Measurements from ENCODE around the gene CEND1. TPM values are rescaled to one million over a fixed set of nuclear protein-coding genes. Genes with fewer than 3 reads are reported as not detected.
"Not testable (repeated sequence)": the region's sequence is repeated elsewhere in the genome, so short reads cannot be mapped to it uniquely, and the experiment has no call there.

CEND1 gene
- total RNA-seq, 1 experiment from 2014 or later: not detected

DNA sequence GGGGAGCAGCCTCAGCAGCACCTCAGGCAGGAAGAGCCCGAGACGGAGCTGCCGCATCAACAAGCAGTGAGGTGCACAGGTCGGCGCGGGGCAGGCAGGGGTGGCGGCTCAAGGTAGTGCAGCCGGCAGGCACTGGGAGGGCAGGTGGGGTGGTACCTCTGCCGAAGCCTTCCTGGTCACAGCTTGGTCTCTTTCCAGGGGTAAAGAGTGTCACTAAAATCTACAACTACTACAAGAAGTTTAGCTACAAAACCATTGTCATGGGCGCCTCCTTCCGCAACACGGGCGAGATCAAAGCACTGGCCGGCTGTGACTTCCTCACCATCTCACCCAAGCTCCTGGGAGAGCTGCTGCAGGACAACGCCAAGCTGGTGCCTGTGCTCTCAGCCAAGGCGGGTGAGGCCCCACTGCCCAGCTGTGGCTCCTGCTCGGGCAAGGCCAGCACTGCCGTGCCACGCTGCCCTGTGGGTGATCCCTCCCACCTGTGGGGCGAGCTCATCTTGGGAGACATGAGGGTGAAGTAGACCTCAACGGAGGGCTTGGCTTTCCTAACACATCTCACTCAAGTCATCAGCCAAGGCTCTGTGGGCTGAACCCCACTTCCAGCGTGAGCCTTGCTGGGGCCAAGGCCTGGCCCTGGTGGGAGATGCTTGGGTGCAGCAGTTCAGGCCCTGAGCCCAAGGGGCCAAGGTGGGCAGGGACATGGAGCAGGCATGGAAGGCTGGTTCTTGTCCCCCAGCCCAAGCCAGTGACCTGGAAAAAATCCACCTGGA is 26.2 kb downstream of the CEND1 start:
- DNase-seq (ENCODE audit: low spot score): no peak

DNA sequence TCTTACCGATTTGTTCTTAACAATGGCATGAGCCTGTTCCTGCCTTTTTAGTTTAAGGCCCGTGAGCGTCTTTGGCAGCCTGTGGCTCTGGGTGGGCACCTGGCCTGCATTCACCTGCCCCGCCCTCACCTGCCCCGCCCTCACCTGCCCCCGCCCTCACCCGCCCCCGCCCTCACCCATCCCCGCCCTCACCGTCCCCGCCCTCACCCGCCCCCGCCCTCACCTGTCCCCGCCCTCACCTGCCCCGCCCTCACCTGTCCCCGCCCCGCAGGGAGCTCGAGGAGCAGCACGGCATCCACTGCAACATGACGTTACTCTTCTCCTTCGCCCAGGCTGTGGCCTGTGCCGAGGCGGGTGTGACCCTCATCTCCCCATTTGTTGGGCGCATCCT is 26.8 kb downstream of the CEND1 start:
- DNase-seq (ENCODE audit: low spot score): no peak

DNA sequence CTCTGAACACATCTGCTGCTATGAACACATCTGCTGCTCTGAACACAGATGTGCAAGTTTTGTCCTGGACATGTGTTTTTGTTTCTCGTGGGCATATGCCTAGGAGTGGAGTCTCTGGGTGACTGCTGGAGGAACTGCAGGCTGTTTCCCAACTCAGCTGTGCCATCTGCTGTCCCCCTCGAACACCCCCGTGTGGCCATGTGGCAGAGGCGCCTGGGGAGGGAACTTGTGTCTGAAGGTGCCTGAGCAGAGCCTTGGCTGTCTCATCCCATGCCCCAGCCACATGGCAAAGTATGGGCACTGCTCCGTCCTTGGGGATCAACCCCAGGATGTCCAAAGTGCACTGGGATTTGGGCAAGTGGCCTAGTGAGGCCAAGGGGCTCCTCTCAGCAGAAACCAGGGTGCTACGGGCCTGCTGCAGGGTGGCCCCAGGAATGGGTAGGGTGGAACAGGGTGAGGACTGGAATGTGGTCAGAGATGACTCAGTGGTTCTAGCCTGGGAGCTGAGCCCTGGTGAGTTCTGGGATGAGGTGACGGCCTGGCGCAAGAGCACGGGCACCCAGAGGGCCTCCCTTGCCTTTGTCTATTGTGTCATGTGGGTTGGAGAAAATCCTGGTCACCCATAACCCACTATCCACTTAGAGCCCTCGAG is 27.3 kb downstream of the CEND1 start:
- DNase-seq (ENCODE audit: low spot score): peak; percentile 58

DNA sequence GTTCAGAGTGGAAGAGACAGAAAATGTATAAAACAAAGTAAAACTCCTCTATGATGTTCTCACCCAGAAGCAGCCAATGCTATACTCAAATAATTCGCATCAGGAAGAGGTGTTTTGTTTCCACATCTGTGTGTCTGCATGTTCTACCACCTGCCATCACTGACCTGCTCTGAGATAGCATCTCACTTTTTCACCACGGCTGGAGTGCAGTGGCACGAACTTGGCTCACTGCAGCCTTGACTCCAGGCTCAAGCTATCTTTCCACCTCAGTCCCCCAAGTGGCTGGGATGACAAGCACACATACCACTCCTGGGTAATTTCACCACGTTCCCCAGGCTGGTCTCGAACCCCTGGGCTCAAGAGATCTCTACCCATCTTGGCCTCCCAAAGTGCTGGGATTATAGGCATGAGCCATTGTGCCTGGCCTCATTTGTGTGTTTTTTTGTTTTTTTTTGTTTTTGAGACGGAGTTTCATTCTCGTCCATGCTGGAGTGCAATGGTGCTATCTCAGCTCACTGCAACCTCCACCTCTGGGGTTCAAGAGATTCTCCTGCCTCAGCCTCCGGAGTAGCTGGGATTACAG is 28.3 kb downstream of the CEND1 start:
- no peak for DNase-seq (ENCODE audit: low spot score)

DNA sequence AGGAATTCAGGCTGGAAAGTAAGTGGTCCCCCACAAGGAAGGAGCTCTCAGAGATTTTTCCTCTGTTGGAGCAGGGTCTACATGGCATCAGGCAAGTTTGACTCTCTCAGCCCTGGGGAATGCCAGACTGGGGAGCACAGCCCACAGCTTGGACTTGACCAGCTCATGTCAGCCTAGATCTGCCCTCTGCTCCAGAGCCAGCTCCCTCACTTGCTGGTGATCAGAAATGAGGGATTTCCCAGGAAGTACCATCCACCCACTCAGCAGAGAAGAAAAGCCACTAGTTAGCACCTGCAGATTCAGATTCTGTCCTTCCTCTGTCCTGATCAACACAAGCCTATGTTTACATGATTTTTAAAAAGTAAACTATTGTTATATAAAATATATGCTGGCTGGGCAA is 29.7 kb downstream of the CEND1 start:
- no peak for DNase-seq (ENCODE audit: low spot score)

DNA sequence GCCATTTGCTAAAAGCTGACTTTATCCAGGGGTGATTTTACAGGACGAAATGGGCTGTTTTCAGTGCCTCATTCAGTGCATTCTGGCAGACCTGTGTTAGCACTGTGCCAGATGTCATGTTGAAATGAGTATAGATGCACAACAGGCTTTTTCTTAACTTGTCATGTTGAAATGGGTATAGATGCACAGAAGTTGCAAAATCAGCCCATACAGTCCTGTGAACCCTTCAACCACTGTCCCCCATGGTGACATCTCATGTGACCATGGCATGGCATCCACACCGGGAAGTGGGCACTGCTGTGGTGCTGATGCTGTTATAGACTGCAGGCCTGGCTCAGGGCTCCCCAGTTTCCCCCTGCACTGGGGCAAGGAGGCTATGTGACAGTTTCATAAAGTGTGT is 40.2 kb downstream of the CEND1 start:
- no peak for DNase-seq (ENCODE audit: low spot score)

DNA sequence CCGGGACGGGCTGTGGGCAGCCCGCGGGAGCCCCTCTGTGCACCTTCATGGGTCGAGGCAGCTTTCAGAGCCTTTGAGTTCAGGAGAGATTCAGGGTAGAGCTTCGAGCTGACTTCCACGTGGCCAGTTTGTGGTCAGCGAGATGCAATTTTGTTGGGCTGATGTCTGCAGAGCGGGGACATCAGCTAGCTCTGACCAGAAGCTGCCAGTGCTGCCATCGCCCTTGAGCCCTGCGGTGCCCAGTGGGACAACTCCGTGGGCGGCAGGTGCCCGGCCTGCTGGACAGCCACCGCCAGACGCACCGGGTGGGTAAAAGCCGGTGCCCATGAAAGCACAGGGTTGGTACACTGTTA is 41.9 kb downstream of the CEND1 start:
- no peak for DNase-seq (ENCODE audit: low spot score)

DNA sequence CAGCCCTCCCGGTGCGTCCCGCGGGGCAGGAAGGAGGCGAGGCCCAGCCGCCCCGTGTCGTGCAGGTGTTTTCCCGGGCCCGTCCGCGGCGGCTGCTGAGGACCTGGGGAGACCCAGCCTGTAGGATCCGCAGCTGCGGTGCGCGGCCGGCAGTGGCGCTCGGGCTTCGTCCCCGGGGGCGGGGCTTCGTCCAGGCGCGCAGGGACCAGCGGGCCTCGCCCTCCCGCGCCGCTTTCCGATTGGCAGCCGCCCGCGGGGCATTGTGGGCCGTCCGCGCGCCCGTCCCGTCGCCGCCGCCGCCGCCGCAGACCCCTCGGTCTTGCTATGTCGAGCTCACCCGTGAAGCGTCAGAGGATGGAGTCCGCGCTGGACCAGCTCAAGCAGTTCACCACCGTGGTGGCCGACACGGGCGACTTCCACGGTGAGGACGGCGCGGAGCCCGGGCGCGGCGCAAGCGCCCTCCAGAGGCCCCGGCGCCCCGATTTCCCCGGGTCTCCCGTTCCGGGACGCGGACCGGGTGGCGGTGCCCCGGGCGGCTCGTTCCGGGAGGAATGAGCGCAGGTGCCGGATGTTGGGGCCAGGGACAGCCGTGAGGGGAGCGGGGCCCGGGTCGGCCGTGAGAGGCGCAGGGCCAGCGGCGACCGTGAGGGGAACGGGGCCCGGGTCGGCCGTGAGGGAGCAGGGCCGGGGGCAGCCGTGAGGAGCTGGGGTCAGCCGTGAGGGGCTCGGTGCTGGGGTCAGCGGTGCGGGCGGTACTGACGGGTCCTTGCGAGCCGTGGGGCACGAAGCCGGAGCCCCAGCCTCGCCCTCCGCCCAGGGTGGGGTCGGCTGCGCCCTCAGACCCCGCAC is 42.5 kb downstream of the CEND1 start, which contains the start of gene TALDO1:
TALDO1 (plus strand) TSS at position 307 of the 849 bp plus-strand sequence; CDS start at position 325, 18 bp downstream.
- peak; percentile 87 for DNase-seq (ENCODE audit: low spot score)

DNA sequence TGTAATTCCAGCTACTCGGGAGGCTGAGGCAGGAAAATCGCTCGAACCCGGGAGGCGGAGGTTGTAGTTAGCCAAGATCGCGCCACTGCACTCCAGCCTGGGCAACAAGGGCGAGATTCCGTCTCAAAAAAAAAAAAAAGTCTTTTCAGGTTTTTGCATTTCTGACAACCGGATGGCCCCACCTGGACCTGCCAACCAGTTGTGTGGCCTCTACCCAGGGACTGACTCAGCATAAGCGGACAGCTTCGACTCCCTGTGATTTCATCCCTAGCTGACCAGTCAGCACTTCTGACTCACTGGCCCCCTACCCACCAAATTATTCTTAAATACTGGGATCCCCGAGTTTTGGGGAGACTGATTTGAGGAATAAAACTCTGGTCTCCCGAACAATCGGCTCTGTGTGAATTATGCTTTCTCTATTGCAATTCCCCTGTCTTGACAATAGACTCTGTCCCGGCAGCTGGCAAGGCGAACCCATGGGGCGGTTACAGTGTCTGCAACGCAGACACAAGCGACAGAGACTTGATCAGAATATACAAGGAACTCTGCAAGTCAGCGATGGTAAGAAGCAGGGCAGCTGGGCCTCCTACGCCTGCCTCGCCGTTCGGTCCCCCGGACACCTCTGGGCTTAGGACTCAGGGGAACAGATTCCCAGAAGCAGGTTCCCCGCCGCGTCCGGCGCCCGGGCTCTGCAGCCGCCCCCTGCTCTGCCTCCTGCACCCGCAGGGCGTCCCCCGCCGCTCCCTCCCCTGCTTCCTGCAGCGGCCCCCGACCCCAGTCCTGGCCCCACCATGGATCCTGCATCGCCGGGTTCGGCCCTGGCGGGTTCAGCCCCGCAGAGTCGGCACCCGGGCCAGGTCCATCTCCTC is 43.4 kb downstream of the CEND1 start:
- no peak for DNase-seq (ENCODE audit: low spot score)

DNA sequence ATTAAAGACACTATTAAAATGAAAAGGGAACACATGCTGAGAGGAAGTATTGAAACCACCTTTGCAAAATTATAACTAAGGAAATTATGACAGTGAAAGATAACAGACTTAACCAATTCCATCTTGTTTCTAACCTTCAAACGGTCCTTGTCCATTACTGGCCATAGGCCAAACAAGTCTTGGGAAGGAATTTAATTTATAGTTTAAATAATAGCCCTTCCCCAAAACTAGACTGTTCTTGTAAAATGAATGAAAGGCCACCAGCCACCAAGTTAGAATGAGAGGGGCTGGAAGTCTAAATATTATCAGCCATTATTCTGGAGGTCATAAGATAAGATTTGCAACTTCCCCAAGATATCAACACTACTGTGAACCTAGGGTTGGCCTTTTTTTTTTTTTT is 44.5 kb downstream of the CEND1 start:
- no peak for DNase-seq (ENCODE audit: low spot score)

DNA sequence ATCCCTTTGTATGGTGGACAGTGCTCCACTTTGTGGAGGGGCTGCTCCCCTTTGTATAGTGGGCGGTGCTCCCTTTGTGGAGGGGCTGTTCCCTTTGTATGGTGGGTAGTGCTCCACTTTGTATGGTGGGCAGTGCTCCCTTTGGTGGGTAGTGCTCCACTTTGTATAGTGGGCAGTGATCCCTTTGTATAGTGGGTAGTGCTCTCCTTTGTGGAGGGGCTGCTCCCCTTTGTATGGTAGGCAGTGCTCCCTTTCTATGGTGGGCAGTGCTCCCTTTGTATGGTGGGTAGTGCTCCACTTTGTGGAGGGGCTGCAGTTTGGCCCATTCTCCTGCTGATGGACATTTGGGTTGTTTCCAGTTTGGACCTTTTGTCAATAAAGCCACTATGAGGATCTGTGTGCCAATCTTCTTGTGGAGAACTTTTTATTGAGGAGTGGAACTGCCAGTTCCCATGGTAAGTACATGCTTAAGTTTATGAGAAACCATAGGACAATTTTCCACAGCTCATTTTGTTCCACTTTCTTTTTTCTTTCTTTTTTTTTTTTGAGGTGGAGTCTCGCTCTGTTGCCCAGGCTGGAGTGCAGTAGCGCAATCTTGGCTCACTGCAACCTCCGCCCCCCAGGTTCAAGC is 47.2 kb downstream of the CEND1 start:
- no peak for DNase-seq (ENCODE audit: low spot score)

DNA sequence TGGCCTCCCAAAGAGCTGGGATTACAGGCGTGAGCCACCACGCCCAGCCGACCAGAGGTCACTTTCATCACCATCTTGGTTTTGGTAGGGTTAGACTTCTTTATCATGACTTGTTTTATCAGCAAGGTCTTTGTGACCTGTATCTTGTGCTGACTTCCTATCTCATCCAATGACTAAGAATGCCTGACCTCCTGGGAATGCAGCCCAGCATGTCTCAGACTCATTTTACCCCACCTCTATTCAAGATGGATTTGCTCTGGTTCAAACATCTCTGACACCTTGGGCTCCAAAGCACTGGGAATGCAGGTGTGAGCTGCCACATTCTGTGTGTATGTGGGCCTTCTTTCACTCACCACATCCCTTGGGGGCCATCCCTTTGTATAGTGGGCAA is 47.7 kb downstream of the CEND1 start:
- no peak for DNase-seq (ENCODE audit: low spot score)

DNA sequence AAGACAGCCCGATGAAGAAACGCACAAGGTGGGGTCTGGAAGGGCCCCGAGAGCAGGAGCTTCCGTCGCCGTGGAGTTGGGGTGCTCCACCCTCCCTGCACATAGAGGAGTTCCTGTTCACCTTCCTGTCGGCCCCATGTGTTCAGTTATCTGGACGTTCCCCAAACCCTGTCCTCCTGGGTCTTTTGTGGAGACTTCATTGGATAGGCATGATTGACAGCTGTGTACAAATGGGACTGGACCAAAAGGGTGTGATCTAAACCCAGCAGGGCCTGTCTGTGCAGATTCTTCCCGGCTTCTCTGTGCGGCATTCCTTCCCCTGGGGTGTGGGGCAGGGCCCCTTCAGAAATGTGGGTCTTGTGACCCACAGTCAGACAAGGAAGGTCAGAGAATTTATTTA is 52.0 kb downstream of the CEND1 start:
- not testable (repeated sequence) for DNase-seq (ENCODE audit: low spot score)

DNA sequence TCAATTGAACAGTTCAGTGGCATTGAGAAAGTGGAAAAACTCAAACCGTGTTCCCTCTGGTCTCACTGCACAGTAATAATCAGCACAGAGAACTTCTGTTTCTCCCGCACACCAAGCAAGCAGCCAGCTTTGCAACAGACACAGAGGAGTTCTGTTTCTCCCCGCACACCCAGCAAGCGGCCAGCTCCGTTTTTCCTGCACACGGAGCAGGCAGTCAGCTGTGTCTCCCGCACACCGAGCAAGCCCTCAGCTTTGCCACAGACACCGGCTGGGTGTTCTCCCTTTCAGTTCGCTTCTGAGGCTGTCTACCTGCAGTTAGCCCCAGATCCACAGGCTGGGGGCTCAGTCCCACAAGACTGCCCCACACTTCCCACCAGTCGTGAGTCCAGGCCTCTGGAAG is 52.5 kb downstream of the CEND1 start:
- DNase-seq (ENCODE audit: low spot score): no peak

Other genes with a start within 250 kb of the CEND1 start
- gene LMNTD2, start 229.4 kb downstream of the CEND1 start, total RNA-seq (2014; rRNA removed; shearing (Covaris generic)): 1.4 and 2.6 TPM in 2 replicates
- 16.8 and 17.3 TPM in 2 replicates for gene RASSF7, start 229.1 kb downstream of the CEND1 start, total RNA-seq (2014; rRNA removed; shearing (Covaris generic))
- gene PHRF1, start 213.6 kb downstream of the CEND1 start, total RNA-seq (2014; rRNA removed; shearing (Covaris generic)): 14.5 and 15.3 TPM in 2 replicates
- 11.7 and 11.9 TPM in 2 replicates for gene IRF7, start 174.1 kb downstream of the CEND1 start, total RNA-seq (2014; rRNA removed; shearing (Covaris generic))
- gene CDHR5, start 165.1 kb downstream of the CEND1 start, total RNA-seq (2014; rRNA removed; shearing (Covaris generic)): not detected in 2 replicates
- not detected in 2 replicates for gene SCT, start 162.9 kb downstream of the CEND1 start, total RNA-seq (2014; rRNA removed; shearing (Covaris generic))
- not detected in 2 replicates for gene DRD4, start 152.8 kb downstream of the CEND1 start, total RNA-seq (2014; rRNA removed; shearing (Covaris generic))
- gene DEAF1, start 94.9 kb downstream of the CEND1 start, total RNA-seq (2014; rRNA removed; shearing (Covaris generic)): 24.9 and 29.9 TPM in 2 replicates
- gene TMEM80, start 94.3 kb downstream of the CEND1 start, total RNA-seq (2014; rRNA removed; shearing (Covaris generic)): 15.8 and 16.4 TPM in 2 replicates
- gene EPS8L2, start 83.9 kb downstream of the CEND1 start, total RNA-seq (2014; rRNA removed; shearing (Covaris generic)): 0.12 TPM in 1 of 2 replicates, not detected in the other
- 600 and 603 TPM in 2 replicates for gene TALDO1, start 42.6 kb downstream of the CEND1 start, total RNA-seq (2014; rRNA removed; shearing (Covaris generic))
- gene GATD1, start 12.6 kb downstream of the CEND1 start, total RNA-seq (2014; rRNA removed; shearing (Covaris generic)): 15.5 and 24.8 TPM in 2 replicates
- gene SLC25A22, start 8.2 kb upstream of the CEND1 start, total RNA-seq (2014; rRNA removed; shearing (Covaris generic)): 19.6 and 35.8 TPM in 2 replicates
- 2.2 and 4.2 TPM in 2 replicates for gene PIDD1, start 15.1 kb upstream of the CEND1 start, total RNA-seq (2014; rRNA removed; shearing (Covaris generic))
- 1,137 and 1,147 TPM in 2 replicates for gene RPLP2, start 19.9 kb upstream of the CEND1 start, total RNA-seq (2014; rRNA removed; shearing (Covaris generic))
- 13.4 and 22.8 TPM in 2 replicates for gene PNPLA2, start 28.8 kb upstream of the CEND1 start, total RNA-seq (2014; rRNA removed; shearing (Covaris generic))
- gene CRACR2B, start 37.8 kb upstream of the CEND1 start, total RNA-seq (2014; rRNA removed; shearing (Covaris generic)): not detected in 2 replicates
- gene CD151, start 42.9 kb upstream of the CEND1 start, total RNA-seq (2014; rRNA removed; shearing (Covaris generic)): 825 and 1,008 TPM in 2 replicates
- gene POLR2L, start 52.4 kb upstream of the CEND1 start, total RNA-seq (2014; rRNA removed; shearing (Covaris generic)): 199 and 210 TPM in 2 replicates
- gene TSPAN4, start 52.8 kb upstream of the CEND1 start, total RNA-seq (2014; rRNA removed; shearing (Covaris generic)): 117 and 131 TPM in 2 replicates
- gene CHID1, start 120.7 kb upstream of the CEND1 start, total RNA-seq (2014; rRNA removed; shearing (Covaris generic)): 53.1 and 65.1 TPM in 2 replicates
- 25.1 and 25.3 TPM in 2 replicates for gene AP2A2, start 135.8 kb upstream of the CEND1 start, total RNA-seq (2014; rRNA removed; shearing (Covaris generic))
- not detected in 2 replicates for gene MUC6, start 246.6 kb upstream of the CEND1 start, total RNA-seq (2014; rRNA removed; shearing (Covaris generic))

Data from H4 (cell line).